Gastrocnemius medialis (tissue), 4 donors: ENCODE data around the gene NUP62. TPM values are rescaled to one million over a fixed set of nuclear protein-coding genes. Genes with fewer than 3 reads are reported as not detected.

Source experiments
- ATAC-seq, 2 donors: fragments of 150-250 bp; one replicate each; pipeline ENCODE4 v1.9.1; 2016
- DNase-seq, 2 donors: peaks; one replicate each; pipeline ENCODE4 v3.0.0-alpha.2; 2019
- H3K27ac ChIP-seq, 4 donors: fragments of 200-600 bp; sonication (generic); 1 replicate in 1 of 4; 2 replicates in 3 of 4; pipeline ENCODE4 v1.5.1; 2016 to 2018; ENCODE audit warnings: mild to moderate bottlenecking in 2 of 4, moderate library complexity in 1 of 4
- H3K27me3 ChIP-seq, 3 donors: fragments of 200-600 bp; sonication (generic) in 2 of 3; 1 replicate in 1 of 3; 2 replicates in 2 of 3; pipeline versions ENCODE4 v1.5.1 to v1.6.0; 2016 to 2019; ENCODE audit warnings: mild to moderate bottlenecking in 1 of 3, moderate library complexity in 1 of 3
- H3K36me3 ChIP-seq, 2 donors: fragments of 200-600 bp; sonication (generic) in 1 of 2; one replicate each; pipeline ENCODE4 v1.5.1; 2017 to 2018
- H3K4me1 ChIP-seq, 2 donors: fragments of 200-600 bp; sonication (generic) in 1 of 2; one replicate each; pipeline ENCODE4 v1.5.1; 2016 to 2017; ENCODE audit warnings: mild to moderate bottlenecking in 2 of 2
- H3K4me3 ChIP-seq, 4 donors: fragments of 200-600 bp; sonication (generic) in 3 of 4; 1 replicate in 1 of 4; 2 replicates in 3 of 4; pipeline ENCODE4 v1.5.1; 2016 to 2019; ENCODE audit warnings: mild to moderate bottlenecking in 2 of 4
- H3K9me3 ChIP-seq, 3 donors: fragments of 200-600 bp; sonication (generic) in 2 of 3; 1 replicate in 1 of 3; 2 replicates in 2 of 3; pipeline ENCODE4 v1.5.1; 2016 to 2019
- POLR2A ChIP-seq, 2 donors: fragments of 450-650 bp; IDR thresholded peaks; one replicate each; pipeline ENCODE4 v1.6.1; 2017; ENCODE audit warnings: antibody characterized with exemption in 2 of 2, mild to moderate bottlenecking in 2 of 2, moderate library complexity in 2 of 2
- in situ Hi-C, 4 donors: fragments of 200-750 bp; cut with MboI; loops; one replicate each; pipeline versions ENCODE4 v1.15.0 to v1.8.0; 2017; ENCODE audit warnings: low sequenced_read_pairs in 4 of 4
- intact Hi-C: fragments of 100-400 bp; cut with DNase I; formaldehyde crosslinking; loops from one replicate; pipeline ENCODE4 v1.15.1; 2023; ENCODE audit warnings: low total_unique reads
- total RNA-seq, 4 donors: library from RNA; depleted of rRNA; stranded (reverse); fragments of >200 nt; gene quantifications; one replicate each; pipeline versions ENCODE4 v1.1.0 to v1.2.3, GENCODE V29; 2016
- TF ChIP-seq, protein P1 (sequence below), 5 experiments: fragments of 450-650 bp in 3 of 5; fragments of 200-600 bp in 2 of 5; sonication (generic) in 2 of 5; IDR thresholded peaks in 4 of 5; conservative IDR thresholded peaks in 1 of 5; 1 replicate in 4 of 5; 2 replicates in 1 of 5; pipeline ENCODE4 v1.5.1; 2016 to 2019; ENCODE audit warnings: antibody characterized with exemption in 5 of 5, mild to moderate bottlenecking in 3 of 5, moderate library complexity in 3 of 5

The NUP62 gene
- total RNA-seq, 4 donors from 2014 or later: 32.8 to 38.0 (median 36.3) TPM

DNA sequence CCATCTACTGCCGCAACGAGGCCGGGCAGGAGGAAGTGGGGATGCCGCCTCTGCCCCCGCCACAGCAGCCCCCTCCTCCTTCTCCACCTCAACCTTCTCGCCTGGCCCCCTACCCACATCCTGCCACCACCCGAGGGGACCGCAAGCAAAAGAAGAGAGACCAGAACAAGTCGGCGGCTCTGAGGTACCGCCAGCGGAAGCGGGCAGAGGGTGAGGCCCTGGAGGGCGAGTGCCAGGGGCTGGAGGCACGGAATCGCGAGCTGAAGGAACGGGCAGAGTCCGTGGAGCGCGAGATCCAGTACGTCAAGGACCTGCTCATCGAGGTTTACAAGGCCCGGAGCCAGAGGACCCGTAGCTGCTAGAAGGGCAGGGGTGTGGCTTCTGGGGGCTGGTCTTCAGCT is 3.4 kb upstream of the NUP62 start:
- H3K4me3 ChIP-seq: no peak overlapping the region
- no peak for ATAC-seq
- in situ Hi-C loops: loop anchor here in 3 of 4 donors (25.0 kb wide), 1 partner anchor 205 kb away; no protein-coding TSS in a partner anchor
- DNase-seq: no peak
- no peaks in the 10 kb centered on the region for H3K36me3 ChIP-seq
- no peaks in the 10 kb centered on the region for H3K27me3 ChIP-seq
- intact Hi-C loops: loop anchor here (5.0 kb wide), 1 partner anchor 70 kb away; no protein-coding TSS in a partner anchor
- peaks cover 12 to 18% of the 10 kb centered on the region in 2 donors for H3K4me1 ChIP-seq
- TF ChIP-seq, protein P1, sequence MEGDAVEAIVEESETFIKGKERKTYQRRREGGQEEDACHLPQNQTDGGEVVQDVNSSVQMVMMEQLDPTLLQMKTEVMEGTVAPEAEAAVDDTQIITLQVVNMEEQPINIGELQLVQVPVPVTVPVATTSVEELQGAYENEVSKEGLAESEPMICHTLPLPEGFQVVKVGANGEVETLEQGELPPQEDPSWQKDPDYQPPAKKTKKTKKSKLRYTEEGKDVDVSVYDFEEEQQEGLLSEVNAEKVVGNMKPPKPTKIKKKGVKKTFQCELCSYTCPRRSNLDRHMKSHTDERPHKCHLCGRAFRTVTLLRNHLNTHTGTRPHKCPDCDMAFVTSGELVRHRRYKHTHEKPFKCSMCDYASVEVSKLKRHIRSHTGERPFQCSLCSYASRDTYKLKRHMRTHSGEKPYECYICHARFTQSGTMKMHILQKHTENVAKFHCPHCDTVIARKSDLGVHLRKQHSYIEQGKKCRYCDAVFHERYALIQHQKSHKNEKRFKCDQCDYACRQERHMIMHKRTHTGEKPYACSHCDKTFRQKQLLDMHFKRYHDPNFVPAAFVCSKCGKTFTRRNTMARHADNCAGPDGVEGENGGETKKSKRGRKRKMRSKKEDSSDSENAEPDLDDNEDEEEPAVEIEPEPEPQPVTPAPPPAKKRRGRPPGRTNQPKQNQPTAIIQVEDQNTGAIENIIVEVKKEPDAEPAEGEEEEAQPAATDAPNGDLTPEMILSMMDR (IDR thresholded peaks at IDR 0.05 in 4 of 5, conservative IDR thresholded peaks at IDR 0.05 in 1 of 5): no peak
- no peak for TF ChIP-seq POLR2A (IDR thresholded peaks at IDR 0.05)
- no peaks in the 10 kb centered on the region for H3K9me3 ChIP-seq
- no peak overlapping the region for H3K27ac ChIP-seq

DNA sequence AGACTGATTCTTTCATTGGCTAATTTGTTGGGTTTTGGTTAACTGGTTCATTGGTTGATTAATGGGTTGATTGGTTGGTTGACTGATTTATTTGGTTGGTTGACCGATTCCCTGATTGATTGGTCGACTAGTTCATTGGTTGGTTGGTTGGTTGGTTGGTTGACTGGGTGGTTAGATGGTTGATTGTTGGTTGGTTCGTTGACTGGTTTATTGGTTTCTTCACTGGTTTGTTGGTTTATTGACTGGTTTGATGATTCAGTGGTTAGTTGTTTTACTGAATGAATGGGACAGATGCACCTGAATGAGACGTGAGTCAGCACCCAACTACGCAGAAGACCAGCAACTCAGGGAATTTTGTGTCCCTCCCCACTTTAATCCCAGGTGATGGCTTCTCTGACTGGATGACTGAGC is 2.7 kb upstream of the NUP62 start:
- no peak for TF ChIP-seq POLR2A (IDR thresholded peaks at IDR 0.05)
- no peaks in the 10 kb centered on the region for H3K9me3 ChIP-seq
- H3K27me3 ChIP-seq: no peaks in the 10 kb centered on the region
- intact Hi-C loops: loop anchor here (5.0 kb wide), 1 partner anchor 70 kb away; no protein-coding TSS in a partner anchor
- no peak overlapping the region for H3K27ac ChIP-seq
- no peak overlapping the region for H3K4me3 ChIP-seq
- no peak for DNase-seq
- H3K36me3 ChIP-seq: peaks cover 0 to 5% of the 10 kb centered on the region in 2 donors
- in situ Hi-C loops: loop anchor here in 3 of 4 donors (25.0 kb wide), 1 partner anchor 205 kb away; no protein-coding TSS in a partner anchor
- ATAC-seq: no peak
- H3K4me1 ChIP-seq: peaks cover 15 to 25% of the 10 kb centered on the region in 2 donors

DNA sequence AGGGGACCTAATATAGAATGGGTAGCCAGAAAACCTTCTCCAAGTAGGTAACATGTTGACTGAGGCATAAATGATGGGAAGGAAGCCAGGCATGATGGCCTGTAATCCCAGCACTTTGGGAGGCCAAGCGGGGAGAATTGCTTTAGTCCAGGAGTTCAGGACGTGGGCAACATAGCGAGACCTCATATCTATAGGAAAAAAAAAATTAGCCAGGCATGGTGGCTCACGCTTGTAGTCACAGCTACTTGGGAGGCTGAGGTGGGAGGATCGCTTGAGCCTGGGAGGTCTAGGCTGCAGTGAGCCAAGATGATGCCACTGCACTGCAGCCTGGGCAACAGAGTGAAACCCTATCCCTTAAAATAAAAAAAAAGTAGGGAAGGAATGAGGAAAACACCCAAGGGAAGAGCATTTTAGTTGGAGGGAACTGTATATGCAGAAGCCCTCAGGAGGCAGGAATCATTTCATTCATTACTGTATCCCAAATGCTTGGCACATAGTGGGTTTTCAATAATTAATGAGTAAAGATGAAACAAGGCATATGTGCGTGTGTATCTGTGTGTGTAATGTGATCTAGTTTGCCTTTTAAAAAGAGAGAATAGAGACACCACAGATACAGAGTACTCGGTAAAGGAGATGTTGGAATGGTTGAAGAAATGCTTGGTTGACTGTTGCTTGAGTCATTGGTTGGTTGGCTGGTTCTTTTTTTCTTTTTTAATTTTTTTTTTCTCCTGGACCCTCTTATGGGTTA is 2.2 kb upstream of the NUP62 start:
- intact Hi-C loops (loop anchor here (5.0 kb wide), 1 partner anchor 71 kb away; no protein-coding TSS in a partner anchor), in situ Hi-C loops (loop anchor here in 3 of 4 donors (25.0 kb wide), 1 partner anchor 206 kb away; no protein-coding TSS in a partner anchor)
- DNase-seq (no peak), ATAC-seq (no peak)
- H3K4me3 ChIP-seq: no peak overlapping the region
- no peaks in the 10 kb centered on the region for H3K9me3 ChIP-seq
- H3K4me1 ChIP-seq: peaks cover 15 to 28% of the 10 kb centered on the region in 2 donors
- peak overlapping the region in 1 of 4 donors; percentile 96 for H3K27ac ChIP-seq
- peaks cover 0 to 5% of the 10 kb centered on the region in 2 donors for H3K36me3 ChIP-seq
- no peak for TF ChIP-seq POLR2A (IDR thresholded peaks at IDR 0.05)
- TF ChIP-seq, protein P1 (IDR thresholded peaks at IDR 0.05 in 4 of 5, conservative IDR thresholded peaks at IDR 0.05 in 1 of 5): no peak
- H3K27me3 ChIP-seq: no peaks in the 10 kb centered on the region

DNA sequence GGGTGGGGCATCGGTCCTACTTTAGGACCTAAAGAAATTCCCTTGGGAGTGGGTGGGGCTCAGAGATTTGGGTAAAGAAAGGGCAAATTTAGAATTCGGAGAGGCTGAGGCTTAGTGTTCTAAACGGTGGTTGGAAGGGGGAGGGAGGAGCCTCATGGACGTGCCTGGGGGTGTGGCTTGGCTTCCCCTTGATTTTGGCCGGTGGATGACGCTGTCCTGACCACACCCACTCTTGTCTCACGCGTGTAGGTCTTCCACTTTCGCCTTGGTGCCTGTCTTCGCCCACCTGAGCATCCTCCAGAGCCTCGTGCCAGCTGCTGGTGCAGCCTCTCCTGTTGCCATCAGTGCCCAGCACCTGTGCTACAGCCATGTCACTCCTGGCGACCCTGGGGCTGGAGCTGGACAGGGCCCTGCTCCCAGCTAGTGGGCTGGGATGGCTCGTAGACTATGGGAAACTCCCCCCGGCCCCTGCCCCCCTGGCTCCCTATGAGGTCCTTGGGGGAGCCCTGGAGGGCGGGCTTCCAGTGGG is 1.2 kb upstream of the NUP62 start:
- peak overlapping the region; percentile 95 to 98 (median 96) for H3K27ac ChIP-seq
- H3K36me3 ChIP-seq: peaks cover 0 to 5% of the 10 kb centered on the region in 2 donors
- H3K4me1 ChIP-seq: peaks cover 18 to 28% of the 10 kb centered on the region in 2 donors
- peak in 1 of 2 donors; percentile 34 for DNase-seq
- no peaks in the 10 kb centered on the region for H3K27me3 ChIP-seq
- TF ChIP-seq POLR2A (IDR thresholded peaks at IDR 0.05): no peak
- TF ChIP-seq, protein P1 (IDR thresholded peaks at IDR 0.05 in 4 of 5, conservative IDR thresholded peaks at IDR 0.05 in 1 of 5): no peak
- peak overlapping the region; percentile 80 to 97 (median 92) for H3K4me3 ChIP-seq
- no peak for ATAC-seq
- in situ Hi-C loops (loop anchor here in 3 of 4 donors (25.0 kb wide), 1 partner anchor 207 kb away; no protein-coding TSS in a partner anchor), intact Hi-C loops (loop anchor here (5.0 kb wide), 1 partner anchor 72 kb away; no protein-coding TSS in a partner anchor)
- no peaks in the 10 kb centered on the region for H3K9me3 ChIP-seq
